ENCODE results near the gene CELSR1.

The CELSR1 gene

DNA sequence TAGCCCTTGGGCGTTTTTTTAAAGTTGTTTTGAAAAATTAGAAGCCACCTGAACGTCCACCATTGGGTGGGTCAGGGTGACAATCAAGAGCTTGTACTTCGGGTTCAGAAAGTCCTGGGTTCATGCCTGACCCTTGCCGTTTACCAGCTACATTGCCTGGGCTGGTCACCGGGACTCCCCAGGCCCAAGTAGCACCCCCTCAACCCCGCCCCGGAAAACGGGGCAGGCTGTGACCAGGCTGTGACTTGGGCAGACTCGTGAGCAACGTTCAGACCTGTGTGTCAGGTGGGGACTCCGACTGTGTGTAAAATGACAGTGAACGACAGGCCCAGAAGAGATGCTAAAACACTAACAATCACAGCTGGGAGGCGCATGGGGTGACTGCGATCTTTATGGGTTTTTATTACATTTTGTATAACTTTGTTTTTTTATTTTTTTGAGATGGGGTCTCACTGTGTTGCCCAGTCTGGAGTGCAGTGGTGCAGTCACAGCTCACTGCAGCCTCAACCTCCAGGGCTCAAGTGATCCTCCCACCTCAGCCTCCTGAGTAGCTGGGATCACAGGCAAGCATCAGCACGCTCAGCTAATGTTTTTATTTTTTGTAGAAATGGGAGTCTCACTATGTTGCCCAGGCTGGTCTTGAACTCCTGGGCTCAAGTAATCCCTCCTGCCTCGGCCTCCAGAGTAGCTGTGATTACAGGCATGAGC, 145.1 kb downstream of the CELSR1 start:
- DNase-seq, result no peak

DNA sequence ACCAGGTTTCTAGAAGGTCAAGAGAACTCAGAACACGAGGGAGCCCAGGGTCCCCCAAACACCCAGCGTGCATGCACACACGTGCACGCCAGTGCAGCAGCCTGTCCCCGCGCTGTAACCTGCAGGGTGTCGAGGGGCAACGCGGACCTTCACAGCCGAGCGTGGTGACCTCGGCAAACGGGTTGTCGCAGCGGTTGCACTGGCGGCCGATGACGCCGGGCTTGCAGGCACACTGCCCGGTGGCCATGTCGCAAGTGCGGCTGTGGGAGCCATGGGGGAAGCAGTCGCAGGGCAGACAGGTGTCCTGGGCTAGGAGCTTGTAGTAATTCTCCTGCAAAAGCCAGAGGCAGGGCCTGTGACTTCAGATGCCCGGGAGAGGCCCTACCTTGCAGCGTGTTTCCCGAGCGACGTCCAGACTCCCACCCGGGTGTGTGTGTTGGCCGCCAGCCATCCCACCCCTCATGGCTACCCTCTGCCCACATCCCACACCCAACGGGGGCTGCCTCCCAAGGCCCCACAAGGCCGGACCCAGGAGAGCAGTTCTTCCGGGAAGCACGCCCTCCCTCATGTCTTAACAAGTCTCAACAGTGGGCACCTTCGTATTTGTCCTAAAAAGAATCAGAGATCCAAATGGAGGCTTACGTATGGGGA, 145.8 kb downstream of the CELSR1 start:
- DNase-seq, result no peak

DNA sequence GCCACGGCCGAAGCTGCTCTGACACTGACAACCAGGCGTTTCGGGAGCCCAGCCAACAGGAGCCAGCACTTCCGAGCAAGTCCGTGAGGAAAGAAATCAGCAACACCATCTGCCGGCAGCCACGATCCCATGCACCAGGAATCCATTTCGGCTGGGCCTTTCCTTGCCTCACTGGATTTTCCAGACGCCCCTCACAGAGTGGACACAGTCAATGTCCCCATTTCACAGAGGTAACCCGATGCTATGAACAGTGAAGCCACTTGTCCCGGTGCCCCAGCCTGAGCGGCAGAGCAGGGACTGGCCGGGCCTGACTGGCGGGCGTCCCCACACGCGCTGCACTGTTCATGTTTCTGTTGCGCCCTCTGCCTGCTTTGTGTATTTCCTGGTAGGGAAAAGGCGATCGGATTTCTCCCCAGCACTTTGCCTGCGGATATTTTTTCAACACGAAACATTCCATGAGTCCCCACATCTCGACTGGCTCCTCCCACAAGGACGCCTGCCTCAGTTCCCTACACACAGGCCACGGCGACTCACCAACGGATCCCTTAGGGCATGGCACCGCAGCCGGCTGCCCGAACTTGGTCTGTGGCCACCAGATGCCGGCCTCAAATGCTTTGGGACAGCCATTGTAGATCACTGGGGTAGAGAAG, 146.6 kb downstream of the CELSR1 start:
- DNase-seq, result no peak

DNA sequence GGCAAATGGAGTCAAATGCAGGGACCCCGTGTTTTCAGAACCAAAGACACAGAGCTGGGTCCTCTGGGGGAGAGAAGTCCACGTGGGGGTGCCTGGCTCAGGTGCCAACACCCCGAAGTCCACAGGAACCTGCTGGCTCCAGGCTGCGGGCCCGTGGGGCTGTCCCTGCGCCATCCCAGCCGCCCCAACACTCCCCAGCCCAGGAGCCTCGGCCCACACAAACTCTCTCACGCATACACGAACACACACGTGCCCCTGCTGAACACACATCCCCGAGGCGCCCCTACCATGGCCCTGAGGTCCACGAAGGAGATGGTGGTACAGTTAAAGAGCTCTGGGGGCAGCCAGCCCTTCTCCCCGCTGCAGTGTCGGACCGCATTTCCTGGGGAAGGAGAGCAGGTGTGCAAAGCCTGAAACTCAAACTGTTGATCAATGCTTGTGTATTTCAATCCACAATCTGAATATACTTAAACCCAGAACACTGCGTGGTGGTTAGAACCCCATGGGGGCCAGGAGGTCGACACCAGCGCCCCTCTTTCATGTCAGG, 147.2 kb downstream of the CELSR1 start:
- DNase-seq, result no peak

DNA sequence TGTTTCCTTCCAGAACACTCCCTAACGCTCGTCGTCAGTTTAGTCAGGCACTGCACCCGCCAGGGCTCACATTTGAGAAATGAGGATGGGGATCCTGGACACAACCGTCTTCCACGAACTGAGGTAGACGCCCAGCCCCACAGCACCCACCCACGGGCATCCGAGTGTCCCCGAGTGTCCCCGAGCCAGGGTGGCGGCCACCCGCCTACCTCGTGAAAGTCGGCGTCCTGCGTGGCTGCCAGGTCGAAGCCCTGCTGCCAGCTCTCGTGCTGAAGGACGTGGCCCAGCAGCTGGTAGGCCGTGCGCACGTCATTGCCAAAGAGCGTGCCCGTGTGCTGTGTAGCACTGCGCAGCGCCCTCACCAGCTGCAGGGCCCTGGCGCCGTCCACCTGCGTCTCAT, 148.3 kb downstream of the CELSR1 start:
- no peak for DNase-seq

DNA sequence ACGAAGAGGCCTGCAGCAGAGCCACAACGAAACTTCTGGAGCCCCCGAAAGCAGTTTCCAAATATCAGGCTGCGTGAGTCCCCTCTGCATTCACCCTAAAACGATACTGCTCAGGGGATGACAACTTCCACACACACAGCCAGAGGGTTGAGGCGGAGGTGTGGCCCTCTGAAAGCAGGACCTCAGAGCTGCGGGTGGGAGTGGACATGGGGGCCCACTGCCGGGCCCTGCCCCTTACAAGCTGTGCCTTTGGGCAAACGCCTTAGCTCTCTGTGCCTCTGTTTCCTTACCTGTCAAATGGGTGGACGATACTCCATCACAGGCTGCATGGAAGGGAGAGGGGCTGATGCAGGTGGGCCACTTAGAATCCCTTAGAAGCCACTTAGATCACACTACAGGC, 148.8 kb downstream of the CELSR1 start:
- DNase-seq, result no peak

DNA sequence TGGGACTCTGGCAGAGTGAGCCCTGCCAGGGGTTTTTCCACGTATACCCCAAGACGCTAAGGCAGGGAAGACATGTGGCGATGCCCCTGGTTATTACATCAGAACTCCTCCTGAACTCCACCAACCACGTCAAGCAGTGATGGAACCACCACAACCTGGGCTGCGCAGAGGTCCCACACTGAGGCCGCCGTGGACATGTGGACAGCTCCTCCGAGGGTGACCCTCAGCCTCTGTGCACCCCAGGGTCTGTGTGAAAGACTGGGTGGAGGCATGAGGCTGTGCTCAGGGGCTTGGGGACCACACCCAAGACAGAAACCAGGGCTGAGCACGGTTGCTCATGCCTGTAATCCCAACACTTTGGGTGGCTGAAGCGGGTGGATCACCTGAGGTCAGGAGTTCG, 149.7 kb downstream of the CELSR1 start:
- DNase-seq, result no peak

DNA sequence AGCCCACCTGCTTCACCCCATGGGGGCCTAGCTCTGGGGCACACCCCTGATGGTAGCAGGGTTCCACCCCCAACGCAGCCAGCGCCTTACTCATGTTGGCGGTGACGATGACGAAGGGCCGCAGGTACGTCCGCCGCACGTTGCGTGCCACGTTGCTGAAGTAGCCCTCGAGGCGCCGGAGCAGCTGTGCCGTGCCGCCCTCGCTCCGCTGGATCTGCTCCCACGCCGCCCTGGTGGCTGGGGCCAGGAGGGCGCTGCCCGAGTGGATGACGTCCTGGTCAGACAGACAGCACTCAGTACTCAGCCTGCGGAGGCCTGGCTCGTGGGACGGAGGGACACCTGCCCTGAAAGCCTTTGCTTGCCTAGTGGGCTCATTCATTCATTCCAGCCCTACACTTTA, 151.1 kb downstream of the CELSR1 start:
- DNase-seq, result no peak

DNA sequence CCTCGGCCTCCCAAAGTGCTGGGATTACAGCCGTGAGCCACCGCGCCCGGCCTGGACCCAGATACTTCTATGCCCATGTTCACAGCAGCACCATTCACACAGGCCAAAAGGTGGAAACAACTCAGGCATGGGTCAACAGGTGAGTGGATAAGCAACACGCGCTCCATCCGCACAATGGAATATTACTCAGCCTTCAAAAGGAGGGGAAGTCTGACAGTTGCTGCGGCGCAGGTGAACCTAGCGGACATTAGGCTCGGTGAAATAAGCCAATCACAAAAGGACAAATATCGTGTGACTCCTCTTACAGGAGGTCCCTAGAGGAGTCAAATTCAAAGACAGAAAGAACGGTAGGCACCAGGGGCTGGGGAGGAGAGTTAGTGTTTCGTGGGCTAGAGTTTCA, 154.9 kb downstream of the CELSR1 start:
- DNase-seq, result no peak

DNA sequence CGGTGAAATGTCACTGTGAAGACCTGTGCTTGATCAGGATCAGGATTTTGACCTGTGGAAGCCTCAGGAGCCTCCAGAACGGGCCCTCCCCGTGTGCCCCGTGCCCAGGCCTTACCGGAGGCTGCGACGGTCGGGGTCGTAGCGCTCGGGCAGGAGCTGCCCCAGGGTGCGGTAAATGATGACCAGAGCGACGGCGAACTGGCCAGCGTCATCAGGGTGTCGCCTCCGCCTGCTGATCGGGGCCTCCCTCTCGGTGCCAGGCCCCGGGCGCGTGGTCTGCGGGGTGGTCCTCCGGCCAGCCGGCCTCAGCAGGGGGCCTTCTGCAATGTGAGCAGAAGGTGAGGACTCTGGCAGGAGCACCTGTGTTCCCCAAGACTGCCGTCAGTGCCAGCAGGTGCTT, 155.7 kb downstream of the CELSR1 start:
- DNase-seq, result no peak

DNA sequence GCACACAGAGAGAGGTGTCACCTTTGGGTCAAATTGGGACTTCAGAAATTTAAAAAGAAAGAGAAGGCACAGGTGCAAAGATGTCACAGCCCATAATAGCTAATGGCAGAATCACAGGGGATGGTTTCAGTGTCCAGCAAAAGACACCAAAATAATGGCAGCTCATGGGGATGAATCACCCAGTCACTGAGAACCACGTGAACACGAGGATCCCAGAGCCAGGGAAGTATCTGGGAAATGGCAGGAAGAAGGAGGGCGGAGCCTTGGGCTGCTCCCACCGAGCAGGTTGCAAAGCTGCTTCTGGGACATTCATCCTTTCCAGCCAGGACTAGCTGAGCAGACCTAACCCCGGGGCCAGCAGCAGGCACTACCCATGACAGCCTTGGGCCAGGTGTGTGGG, 156.3 kb downstream of the CELSR1 start:
- DNase-seq, result no peak

DNA sequence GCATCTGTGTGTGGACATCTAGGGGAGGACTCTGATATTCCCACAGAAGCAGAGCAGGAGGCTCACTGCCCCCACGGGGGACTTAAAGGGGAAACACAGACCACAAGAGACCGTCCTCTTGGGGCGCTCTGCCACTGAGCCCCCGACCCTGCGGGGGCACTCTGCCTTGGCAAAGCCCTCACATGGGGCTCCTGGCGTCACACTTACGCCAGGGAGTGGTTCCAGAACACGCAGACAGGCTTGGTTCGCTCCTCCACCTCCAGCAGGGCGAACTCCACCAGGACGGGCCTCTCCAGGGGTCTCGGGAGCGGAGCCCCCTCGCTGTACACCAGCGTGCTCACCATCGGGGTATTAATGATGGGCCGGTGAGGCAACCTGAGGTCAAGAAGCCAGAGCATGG, 156.8 kb downstream of the CELSR1 start:
- DNase-seq, result no peak

DNA sequence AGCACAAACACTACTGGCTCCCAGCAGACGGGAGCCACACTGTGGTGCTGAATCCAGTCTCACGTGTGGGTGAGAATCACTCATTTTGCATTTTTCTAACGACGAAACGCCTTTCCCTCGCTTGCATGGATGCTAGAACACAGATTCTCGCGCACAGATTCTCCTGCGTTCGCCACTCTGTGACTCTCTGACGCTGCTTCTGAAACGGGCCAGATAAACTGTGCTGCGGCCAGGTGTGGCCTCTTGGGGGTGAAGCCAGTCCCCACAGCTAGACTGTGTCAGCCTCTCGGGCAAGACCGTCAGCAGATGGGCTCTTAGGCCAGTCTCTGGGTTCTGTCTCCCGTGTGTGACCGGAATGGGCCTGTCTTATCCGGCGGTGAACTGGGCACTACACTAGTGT, 157.4 kb downstream of the CELSR1 start:
- no peak for DNase-seq

DNA sequence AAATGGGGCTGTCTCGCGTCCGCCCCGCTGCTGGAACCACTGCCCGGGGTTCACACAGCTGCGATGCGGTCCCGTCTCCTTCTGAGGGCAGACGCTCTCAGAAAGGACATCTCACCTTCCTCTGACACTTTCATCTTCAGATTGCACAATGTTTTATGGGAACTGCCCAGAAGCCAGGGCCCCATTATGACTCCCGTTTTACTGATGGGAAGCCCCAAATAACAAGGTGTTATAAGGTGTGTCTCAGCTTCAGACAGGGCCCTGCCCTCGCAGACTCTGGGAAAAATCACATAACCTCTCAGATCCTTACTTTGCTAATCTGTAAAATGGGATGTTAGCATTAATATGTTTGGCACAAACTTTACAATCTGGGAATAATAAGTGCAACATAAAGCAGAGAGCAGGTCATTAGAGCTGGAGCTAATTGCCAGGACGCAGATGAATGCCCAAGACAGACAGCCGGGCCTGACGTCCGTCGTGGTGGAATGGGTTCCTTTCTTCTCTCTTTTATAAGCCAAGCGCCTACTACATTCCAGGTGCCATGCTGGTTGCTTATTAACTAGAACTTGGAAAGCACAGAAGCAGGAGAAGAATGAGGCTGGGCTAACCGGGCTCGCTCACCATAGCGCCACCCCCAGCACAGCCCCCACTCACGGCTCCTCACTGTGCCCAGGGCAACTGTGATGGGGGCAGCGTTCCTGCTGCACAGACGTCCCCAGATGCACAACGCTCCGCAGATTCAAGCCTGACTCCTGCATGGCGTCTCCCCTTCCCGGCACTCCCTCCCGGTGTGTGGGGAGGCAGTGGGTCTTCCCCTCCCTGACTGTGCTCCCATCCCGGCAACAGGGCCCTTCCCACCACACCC, 158.1 kb downstream of the CELSR1 start:
- DNase-seq, result no peak

DNA sequence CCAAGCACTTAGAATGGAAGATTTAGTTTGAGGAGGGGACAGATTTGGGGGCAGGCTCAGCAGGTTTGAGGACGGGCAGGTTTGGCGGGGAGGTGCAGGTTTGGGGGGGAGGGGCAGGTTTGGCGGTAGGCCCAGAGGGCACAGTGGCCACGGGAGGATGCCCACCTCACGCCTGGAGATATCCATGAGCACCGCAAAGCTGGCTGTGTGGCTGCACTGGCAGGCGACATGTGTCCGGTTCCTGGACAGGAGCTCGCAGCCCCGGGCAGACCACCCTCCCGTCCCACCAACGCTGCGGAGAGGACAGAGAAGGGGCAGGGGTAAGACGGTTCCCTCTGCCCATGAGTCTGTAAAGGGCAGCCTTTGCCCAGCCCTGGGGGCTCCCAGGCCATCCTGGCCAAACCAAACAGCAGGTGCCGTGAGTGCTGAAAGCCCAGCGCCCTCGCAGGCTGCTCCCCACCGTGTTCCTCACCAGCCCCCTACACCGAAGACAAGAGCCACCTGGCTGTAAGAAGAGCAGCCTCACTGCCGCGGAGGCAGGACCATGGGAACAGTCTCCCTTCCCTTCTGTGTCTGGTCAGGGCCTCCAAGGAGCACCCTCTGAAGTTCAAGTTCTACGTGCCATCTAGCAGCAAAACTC, 158.9 kb downstream of the CELSR1 start:
- DNase-seq, result no peak

DNA sequence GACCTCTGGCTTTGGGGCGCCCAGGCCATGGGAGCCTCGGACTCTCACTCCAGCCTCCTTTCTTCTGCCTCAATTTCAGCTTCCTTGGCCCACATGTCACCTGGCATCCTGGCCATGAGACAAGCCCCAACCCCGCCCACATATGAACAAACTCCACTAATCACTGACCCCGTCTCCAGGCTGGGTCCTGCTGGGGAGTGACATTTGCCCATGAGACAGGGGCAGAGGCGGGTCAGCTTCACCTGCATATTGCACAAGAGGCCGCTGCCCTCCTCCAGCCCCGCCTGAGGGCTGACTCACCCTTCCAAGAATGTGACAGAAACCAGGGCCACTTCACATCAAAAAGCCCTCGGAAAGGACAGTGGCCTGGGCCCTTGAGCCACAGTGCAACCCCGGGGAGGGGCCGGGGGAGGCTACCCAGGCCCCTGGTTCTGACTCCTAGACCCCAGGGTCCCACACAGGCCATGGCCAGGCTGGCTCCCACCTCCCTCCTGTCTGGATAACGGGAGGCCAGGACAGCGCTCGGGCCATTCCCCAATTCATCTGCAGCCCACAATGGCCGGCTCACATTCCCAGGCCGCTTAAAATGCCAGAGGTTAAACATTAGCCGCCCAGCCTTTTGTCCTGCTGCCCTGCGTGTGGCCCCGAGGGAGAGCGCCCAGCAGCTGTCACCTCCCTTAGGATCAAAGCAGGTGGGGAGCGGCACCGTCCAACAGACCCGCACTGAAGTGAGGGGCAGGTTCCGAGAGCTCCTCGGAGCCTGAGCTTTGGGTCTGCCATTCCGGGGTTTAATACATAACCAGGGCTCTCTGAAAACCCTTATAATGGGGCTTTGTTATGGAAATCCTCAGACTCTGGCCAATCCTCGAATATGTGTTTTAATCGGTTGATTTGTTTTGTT, 159.6 kb downstream of the CELSR1 start:
- no peak for DNase-seq

DNA sequence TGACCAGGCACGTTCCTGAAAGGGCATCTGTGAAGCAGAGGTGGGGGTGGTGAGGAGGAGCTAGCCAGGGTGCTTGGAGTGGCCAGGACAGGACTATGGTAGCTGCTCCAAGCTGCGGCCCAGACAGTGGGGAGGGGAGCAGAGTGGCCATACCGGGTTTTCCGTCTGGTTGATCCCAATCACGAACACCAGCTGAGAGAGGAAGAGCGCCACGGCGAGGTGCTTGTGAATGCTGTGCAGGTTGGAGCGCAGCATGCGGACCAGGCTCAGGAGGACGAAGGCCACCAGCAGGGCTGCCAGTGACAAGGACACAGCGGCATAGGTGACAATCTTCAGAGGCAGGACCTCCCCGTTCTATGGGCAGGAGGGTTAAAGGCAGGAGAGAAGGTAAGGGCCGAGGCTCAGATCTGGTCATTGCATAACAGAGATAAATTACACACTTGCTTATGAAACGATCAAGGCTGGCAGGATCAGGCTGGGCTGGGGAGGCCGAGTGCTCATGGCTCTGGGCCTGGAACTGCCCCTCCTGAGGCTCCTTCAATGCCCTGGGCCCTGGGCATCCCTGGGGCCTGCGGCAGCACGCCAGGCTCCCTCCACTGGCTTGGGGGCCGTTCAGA, 160.4 kb downstream of the CELSR1 start:
- no peak for DNase-seq

DNA sequence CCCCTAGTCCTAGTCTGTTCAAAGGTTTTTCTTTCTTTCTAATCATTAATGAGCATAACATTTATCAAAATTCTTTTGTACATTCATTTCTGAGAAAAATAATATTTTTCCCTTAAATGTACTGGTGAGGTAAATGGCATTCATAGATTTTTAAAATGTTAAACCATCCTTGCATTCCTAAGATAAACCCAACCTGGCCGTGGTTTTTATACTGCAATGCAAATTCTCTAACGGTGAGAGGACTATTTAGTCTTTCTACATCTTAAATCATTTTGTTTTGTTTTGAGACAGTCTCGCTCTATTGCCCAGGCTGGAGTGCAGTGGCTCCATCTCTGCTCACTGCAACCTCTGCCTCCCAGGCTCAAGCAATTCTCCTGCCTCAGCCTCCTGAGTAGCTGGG, 161.3 kb downstream of the CELSR1 start:
- DNase-seq, result no peak

DNA sequence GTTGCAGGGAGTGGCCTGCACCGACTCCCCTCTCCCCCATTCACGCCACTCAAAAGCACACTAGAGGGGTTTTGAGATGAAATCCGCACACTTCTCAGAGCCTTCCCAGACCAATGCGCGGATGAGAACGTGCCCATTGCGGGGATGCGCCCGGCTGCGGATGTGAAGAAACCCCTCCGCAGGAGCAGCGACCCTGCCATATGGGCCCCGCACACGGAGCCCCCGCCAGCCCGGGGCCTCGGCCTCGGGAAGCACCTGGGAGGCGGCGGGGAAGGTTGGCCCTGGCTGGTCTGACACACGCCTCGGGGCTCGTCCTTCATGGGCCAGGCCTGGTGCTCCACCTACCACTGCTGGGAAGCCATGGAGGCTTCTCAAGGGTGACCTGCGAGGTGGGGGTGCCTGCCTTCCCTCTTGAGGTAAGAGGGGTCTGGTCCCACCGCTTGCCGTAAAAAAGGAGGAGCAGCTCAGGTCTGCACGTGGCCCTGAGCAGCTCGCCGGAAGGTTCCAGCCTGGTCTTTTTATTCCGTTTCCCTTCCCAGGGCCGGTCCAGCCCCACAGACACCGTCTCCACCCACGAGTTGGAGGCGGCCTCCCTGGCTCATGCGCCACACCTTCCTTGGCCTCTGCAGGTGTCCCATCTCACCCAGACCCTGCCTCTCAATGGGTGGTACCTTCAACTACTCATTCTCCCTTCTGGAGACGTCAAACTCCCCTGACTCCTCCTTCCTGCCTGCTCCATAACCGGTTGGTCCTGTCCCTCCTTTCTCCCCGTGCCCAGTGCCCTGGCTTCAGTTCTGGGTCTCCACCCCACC, 162.6 kb downstream of the CELSR1 start:
- no peak for DNase-seq
